Prostate gland (tissue), 2 donors: ENCODE data around the gene UGT1A3. TPM values are rescaled to one million over a fixed set of nuclear protein-coding genes. Genes with fewer than 3 reads are reported as not detected.

Experiments used
- DNase-seq: peaks from one replicate; pipeline ENCODE4 v3.0.0-alpha.2; 2019; ENCODE audit warnings: low spot score
- H3K27ac ChIP-seq, 2 donors: fragments of 200-600 bp; sonication (generic); 2 replicates each; pipeline ENCODE4 v1.5.1; 2017 to 2019
- H3K27me3 ChIP-seq: fragments of 200-600 bp; sonication (generic); replicated peaks from 2 replicates; pipeline ENCODE4 v1.5.1; 2019; ENCODE audit not compliant: insufficient read depth
- H3K36me3 ChIP-seq, 2 donors: fragments of 200-600 bp; sonication (generic); 1 replicate in 1 of 2; 2 replicates in 1 of 2; pipeline versions ENCODE4 v1.5.1 to v1.8.1; 2017 to 2019
- H3K4me1 ChIP-seq: fragments of 200-600 bp; sonication (generic); replicated peaks from 2 replicates; pipeline ENCODE4 v1.5.1; 2019
- H3K4me3 ChIP-seq, 2 donors: fragments of 200-600 bp; sonication (generic); 2 replicates each; pipeline ENCODE4 v1.5.1; 2017 to 2019
- H3K9me3 ChIP-seq: fragments of 200-600 bp; sonication (generic); 2 replicates; pipeline ENCODE4 v1.5.1; 2017
- CTCF ChIP-seq, 4 experiments: fragments of 200-600 bp in 2 of 4; fragments of 450-650 bp in 2 of 4; sonication (generic) in 2 of 4; IDR thresholded peaks; 1 replicate in 3 of 4; 2 replicates in 1 of 4; pipeline ENCODE4 v1.5.1; 2016 to 2019; ENCODE audit warnings: antibody characterized with exemption in 4 of 4, mild to moderate bottlenecking in 2 of 4, moderate library complexity in 2 of 4
- POLR2A ChIP-seq: fragments of 450-650 bp; IDR thresholded peaks from one replicate; pipeline ENCODE4 v1.6.1; 2016; ENCODE audit warnings: antibody characterized with exemption, mild to moderate bottlenecking
- POLR2AphosphoS5 ChIP-seq: sonication (generic); formaldehyde crosslinking; IDR thresholded peaks from one replicate; pipeline ENCODE4 v1.6.1; 2017; ENCODE audit warnings: antibody characterized with exemption
- WGBS: methylation state at CpG from one replicate; pipeline ENCODE4 v1.1.5; 2018; 5-methylcytosine and 5-hydroxymethylcytosine counted together
- intact Hi-C: fragments of 100-400 bp; cut with DNase I; formaldehyde crosslinking; loops from one replicate; pipeline ENCODE4 v1.14.2; 2022
- total RNA-seq, 2 donors: library from RNA; depleted of rRNA; stranded (reverse); fragments of >200 nt; gene quantifications; one replicate each; pipeline ENCODE4 v1.1.0, GENCODE V29; 2016

Gene UGT1A3
- total RNA-seq, 2 donors from 2014 or later, result 0.64 TPM; not detected in 1

GRCh38 chr2:233769260-233769659, 40.4 kb downstream of the UGT1A3 start:
- TF ChIP-seq POLR2A, result no peak
- no peak for TF ChIP-seq CTCF (IDR thresholded peaks at IDR 0.05)
- TF ChIP-seq POLR2AphosphoS5, result no peak
- Histone ChIP-seq H3K27me3 (no peaks in the 10 kb centered on the region), H3K36me3 (no peaks in the 10 kb centered on the region), H3K27ac (no peak overlapping the region), H3K9me3 (no peaks in the 10 kb centered on the region), H3K4me1 (no peaks in the 10 kb centered on the region), H3K4me3 (no peak overlapping the region)
- WGBS, result 90% methylated on average over 9 of the region's 9 CpGs
- intact Hi-C loops, result no loop called here
- DNase-seq, result no peak

- TF ChIP-seq POLR2AphosphoS5, result no peak
- TF ChIP-seq POLR2A, result no peak
- no peak for TF ChIP-seq CTCF (IDR thresholded peaks at IDR 0.05)
- Histone ChIP-seq H3K4me1 (no peaks in the 10 kb centered on the region), H3K4me3 (no peak overlapping the region), H3K9me3 (no peaks in the 10 kb centered on the region), H3K27ac (no peak overlapping the region), H3K27me3 (no peaks in the 10 kb centered on the region), H3K36me3 (no peaks in the 10 kb centered on the region)
- no peak for DNase-seq
- 90% methylated on average over 16 of the region's 16 CpGs for WGBS
- intact Hi-C loops, result no loop called here
Measured at GRCh38 chr2:233772153-233772552, 43.3 kb downstream of the UGT1A3 start.

GRCh38 chr2:233772583-233772982, 43.7 kb downstream of the UGT1A3 start:
- Histone ChIP-seq H3K4me1 (no peaks in the 10 kb centered on the region), H3K36me3 (no peaks in the 10 kb centered on the region), H3K9me3 (no peaks in the 10 kb centered on the region), H3K4me3 (no peak overlapping the region), H3K27me3 (no peaks in the 10 kb centered on the region), H3K27ac (no peak overlapping the region)
- intact Hi-C loops, result no loop called here
- no peak for TF ChIP-seq CTCF (IDR thresholded peaks at IDR 0.05)
- no peak for TF ChIP-seq POLR2A
- TF ChIP-seq POLR2AphosphoS5, result no peak
- no peak for DNase-seq
- 65% methylated on average over 5 of the region's 5 CpGs for WGBS

- 92% methylated on average over 5 of the region's 5 CpGs for WGBS
Measured at GRCh38 chr2:233773854-233774253, 45.0 kb downstream of the UGT1A3 start.

More at GRCh38 chr2:233773854-233774253, 45.0 kb downstream of the UGT1A3 start:
- Histone ChIP-seq H3K4me1 (no peaks in the 10 kb centered on the region), H3K27me3 (no peaks in the 10 kb centered on the region), H3K27ac (no peak overlapping the region), H3K9me3 (no peaks in the 10 kb centered on the region), H3K4me3 (no peak overlapping the region), H3K36me3 (no peaks in the 10 kb centered on the region)
- TF ChIP-seq CTCF (IDR thresholded peaks at IDR 0.05), result no peak
- TF ChIP-seq POLR2A, result no peak
- no peak for TF ChIP-seq POLR2AphosphoS5
- intact Hi-C loops, result no loop called here
- DNase-seq, result no peak
